Activated naive CD4-positive, alpha-beta T cell treated with Interleukin-2 at 50 U/mL for 16 hours (primary cell): Measurements from ENCODE around the gene CREBRF.
"Not testable (repeated sequence)": the region's sequence is repeated elsewhere in the genome, so short reads cannot be mapped to it uniquely, and the experiment has no call there.

Source experiments
- DNase-seq: peaks from one replicate; pipeline ENCODE4 v3.0.0-alpha.2; 2020

Gene CREBRF

GRCh38 chr5:173091981-173092380 is 35.8 kb downstream of the CREBRF start:
- DNase-seq = no peak

- no peak for DNase-seq
Measured at GRCh38 chr5:173093606-173094005, 37.5 kb downstream of the CREBRF start.

GRCh38 chr5:173094012-173094661 is 38.0 kb downstream of the CREBRF start:
- DNase-seq = no peak

- DNase-seq = no peak
Measured at GRCh38 chr5:173098787-173099186, 42.6 kb downstream of the CREBRF start.

GRCh38 chr5:173099461-173099860 is 43.3 kb downstream of the CREBRF start:
- no peak for DNase-seq

GRCh38 chr5:173101245-173101644 is 45.1 kb downstream of the CREBRF start:
- no peak for DNase-seq

GRCh38 chr5:173103411-173103810 is 47.3 kb downstream of the CREBRF start:
- DNase-seq = no peak

- DNase-seq = no peak
Measured at GRCh38 chr5:173108914-173109313, 52.8 kb downstream of the CREBRF start.

GRCh38 chr5:173114536-173114935 is 58.4 kb downstream of the CREBRF start:
- DNase-seq = no peak

GRCh38 chr5:173119719-173120118 is 63.6 kb downstream of the CREBRF start:
- no peak for DNase-seq

GRCh38 chr5:173123416-173123815 is 67.3 kb downstream of the CREBRF start:
- DNase-seq = no peak

- DNase-seq = not testable (repeated sequence)
Measured at GRCh38 chr5:173132166-173132565, 76.0 kb downstream of the CREBRF start.

GRCh38 chr5:173138707-173139106 is 82.6 kb downstream of the CREBRF start:
- no peak for DNase-seq

- DNase-seq = no peak
Measured at GRCh38 chr5:173139631-173140030, 83.5 kb downstream of the CREBRF start.

- DNase-seq = no peak
Measured at GRCh38 chr5:173140769-173141168, 84.6 kb downstream of the CREBRF start.

GRCh38 chr5:173143567-173143966 is 87.4 kb downstream of the CREBRF start:
- DNase-seq = no peak

- peak; percentile 98 for DNase-seq
Measured at GRCh38 chr5:173144200-173145176, 88.3 kb downstream of the CREBRF start, which contains the start of gene BNIP1. Gene BNIP1 (plus strand): TSS chr5:173144531. CDS start chr5:173144546, 15 bp downstream.

GRCh38 chr5:173148354-173148753 is 92.2 kb downstream of the CREBRF start:
- no peak for DNase-seq

- no peak for DNase-seq
Measured at GRCh38 chr5:173152547-173152946, 96.4 kb downstream of the CREBRF start.

- DNase-seq = no peak
Measured at GRCh38 chr5:173153842-173154241, 97.7 kb downstream of the CREBRF start.

GRCh38 chr5:173154619-173155018 is 98.5 kb downstream of the CREBRF start:
- DNase-seq = not testable (repeated sequence)

GRCh38 chr5:173155912-173156311 is 99.8 kb downstream of the CREBRF start:
- DNase-seq = no peak

GRCh38 chr5:173158366-173158765 is 102.2 kb downstream of the CREBRF start:
- DNase-seq = no peak

- no peak for DNase-seq
Measured at GRCh38 chr5:173159256-173159655, 103.1 kb downstream of the CREBRF start.
